ENCODE data around the gene BMP2. TPM values are rescaled to one million over a fixed set of nuclear protein-coding genes. Genes with fewer than 3 reads are reported as not detected.
A peak's percentile ranks its signal among the peaks of the same experiment; 100 is the strongest.

The BMP2 gene
- total RNA-seq (not detected), polyA plus RNA-seq (not detected)

GRCh38 chr20:6767536-6768227 is at the start of gene BMP2:
Gene BMP2 (plus strand): TSS chr20:6767686. CDS start chr20:6770127, 2,441 bp downstream.
- Mint-ChIP-seq H3K36me3 (no peaks in the 10 kb centered on the region), H3K27ac (no peak within 1 kb of the TSS), H3K4me3 (peak within 1 kb of the TSS in 5 of 7 donors; percentile 6 to 41 (median 24)), H3K4me1 (peaks cover 0 to 9% (median 0%) of the 10 kb centered on the region in 3 donors), H3K9me3 (peaks cover 0 to 15% (median 3%) of the 10 kb centered on the region in 5 donors), H3K27me3 (peaks cover 24 to 54% of the 10 kb centered on the region in 2 donors)
- CTCF ChIA-PET = no interaction called here
- DNase-seq = no peak
- Histone ChIP-seq H3K4me1 (ENCODE audit: insufficient read depth, low read length) (no peaks in the 10 kb centered on the region), H3K27ac (ENCODE audit: low read depth, low read length) (no peak within 1 kb of the TSS), H3K4me3 (ENCODE audit: low read length) (no peak within 1 kb of the TSS), H3K9me3 (ENCODE audit: low read length) (no peaks in the 10 kb centered on the region), H3K27me3 (ENCODE audit: insufficient read depth, low read length, poor library complexity, severe bottlenecking) (no peaks in the 10 kb centered on the region), H3K36me3 (ENCODE audit: insufficient read depth, low read length) (no peaks in the 10 kb centered on the region)
- POLR2A ChIA-PET = no interaction called here

GRCh38 chr20:6718662-6719368 is 48.7 kb upstream of the BMP2 start:
- Mint-ChIP-seq H3K4me3 (no peak overlapping the region), H3K27me3 (no peaks in the 10 kb centered on the region), H3K9me3 (peaks cover 0 to 10% (median 7%) of the 10 kb centered on the region in 5 donors), H3K36me3 (no peaks in the 10 kb centered on the region), H3K4me1 (no peaks in the 10 kb centered on the region), H3K27ac (no peak overlapping the region)
- POLR2A ChIA-PET = no interaction called here
- no peaks in the 10 kb centered on the region for H3K36me3 ChIP-seq (ENCODE audit: insufficient read depth, low read length)
- H3K27ac ChIP-seq (ENCODE audit: low read depth, low read length) = no peak overlapping the region
- CTCF ChIA-PET = no interaction called here
- no peaks in the 10 kb centered on the region for H3K4me1 ChIP-seq (ENCODE audit: insufficient read depth, low read length)
- no peak overlapping the region for H3K4me3 ChIP-seq (ENCODE audit: low read length)
- H3K9me3 ChIP-seq (ENCODE audit: low read length) = no peaks in the 10 kb centered on the region
- no peaks in the 10 kb centered on the region for H3K27me3 ChIP-seq (ENCODE audit: insufficient read depth, low read length, poor library complexity, severe bottlenecking)
- DNase-seq = no peak

- Histone ChIP-seq H3K4me3 (ENCODE audit: low read length) (no peak overlapping the region), H3K27ac (ENCODE audit: low read depth, low read length) (no peak overlapping the region)
- H3K27me3 Mint-ChIP-seq = no peaks in the 10 kb centered on the region
These were observed 48.1 kb upstream of the BMP2 start for GRCh38 chr20:6719369-6719721.

GRCh38 chr20:6726761-6727160 is 40.7 kb upstream of the BMP2 start:
- Mint-ChIP-seq H3K9me3 (peaks cover 5 to 16% (median 6%) of the 10 kb centered on the region in 5 donors), H3K36me3 (no peaks in the 10 kb centered on the region), H3K4me1 (no peaks in the 10 kb centered on the region), H3K27ac (no peak overlapping the region), H3K4me3 (no peak overlapping the region), H3K27me3 (peaks cover 0 to 1% of the 10 kb centered on the region in 2 donors)
- H3K27ac ChIP-seq (ENCODE audit: low read depth, low read length) = no peak overlapping the region
- no peaks in the 10 kb centered on the region for H3K4me1 ChIP-seq (ENCODE audit: insufficient read depth, low read length)
- no peaks in the 10 kb centered on the region for H3K27me3 ChIP-seq (ENCODE audit: insufficient read depth, low read length, poor library complexity, severe bottlenecking)
- no peaks in the 10 kb centered on the region for H3K36me3 ChIP-seq (ENCODE audit: insufficient read depth, low read length)
- no peak for DNase-seq
- ChIA-PET POLR2A (no interaction called here), CTCF (no interaction called here)
- no peak overlapping the region for H3K4me3 ChIP-seq (ENCODE audit: low read length)
- H3K9me3 ChIP-seq (ENCODE audit: low read length) = no peaks in the 10 kb centered on the region

More at GRCh38 chr20:6719369-6719721, 48.1 kb upstream of the BMP2 start:
- Mint-ChIP-seq H3K27ac (no peak overlapping the region), H3K9me3 (peaks cover 0 to 11% (median 7%) of the 10 kb centered on the region in 5 donors), H3K36me3 (no peaks in the 10 kb centered on the region), H3K4me1 (no peaks in the 10 kb centered on the region), H3K4me3 (no peak overlapping the region)
- Histone ChIP-seq H3K9me3 (ENCODE audit: low read length) (no peaks in the 10 kb centered on the region), H3K27me3 (ENCODE audit: insufficient read depth, low read length, poor library complexity, severe bottlenecking) (no peaks in the 10 kb centered on the region), H3K4me1 (ENCODE audit: insufficient read depth, low read length) (no peaks in the 10 kb centered on the region), H3K36me3 (ENCODE audit: insufficient read depth, low read length) (no peaks in the 10 kb centered on the region)
- ChIA-PET CTCF (no interaction called here), POLR2A (no interaction called here)
- DNase-seq = no peak

GRCh38 chr20:6730672-6731328 is 36.7 kb upstream of the BMP2 start:
- no peaks in the 10 kb centered on the region for H3K4me1 Mint-ChIP-seq
- H3K27me3 Mint-ChIP-seq = peaks cover 0 to 1% of the 10 kb centered on the region in 2 donors
- H3K4me1 ChIP-seq (ENCODE audit: insufficient read depth, low read length) = no peaks in the 10 kb centered on the region
- no peak overlapping the region for H3K4me3 ChIP-seq (ENCODE audit: low read length)
- no peaks in the 10 kb centered on the region for H3K36me3 Mint-ChIP-seq
- peaks cover 0 to 18% (median 6%) of the 10 kb centered on the region in 5 donors for H3K9me3 Mint-ChIP-seq
- ChIA-PET CTCF (no interaction called here), POLR2A (no interaction called here)
- no peaks in the 10 kb centered on the region for H3K27me3 ChIP-seq (ENCODE audit: insufficient read depth, low read length, poor library complexity, severe bottlenecking)
- no peak overlapping the region for H3K4me3 Mint-ChIP-seq
- no peak for DNase-seq
- no peak overlapping the region for H3K27ac Mint-ChIP-seq
- no peaks in the 10 kb centered on the region for H3K36me3 ChIP-seq (ENCODE audit: insufficient read depth, low read length)
- H3K9me3 ChIP-seq (ENCODE audit: low read length) = no peaks in the 10 kb centered on the region
- H3K27ac ChIP-seq (ENCODE audit: low read depth, low read length) = no peak overlapping the region

GRCh38 chr20:6732001-6732447 is 35.5 kb upstream of the BMP2 start:
- no peak for DNase-seq
- POLR2A ChIA-PET = no interaction called here
- H3K4me1 ChIP-seq (ENCODE audit: insufficient read depth, low read length) = no peaks in the 10 kb centered on the region
- H3K27ac ChIP-seq (ENCODE audit: low read depth, low read length) = no peak overlapping the region
- H3K9me3 Mint-ChIP-seq = peaks cover 0 to 12% (median 3%) of the 10 kb centered on the region in 5 donors
- H3K9me3 ChIP-seq (ENCODE audit: low read length) = no peaks in the 10 kb centered on the region
- no peak overlapping the region for H3K4me3 Mint-ChIP-seq
- CTCF ChIA-PET = no interaction called here
- peaks cover 0 to 1% of the 10 kb centered on the region in 2 donors for H3K27me3 Mint-ChIP-seq
- H3K36me3 Mint-ChIP-seq = no peaks in the 10 kb centered on the region
- H3K4me1 Mint-ChIP-seq = no peaks in the 10 kb centered on the region
- no peaks in the 10 kb centered on the region for H3K27me3 ChIP-seq (ENCODE audit: insufficient read depth, low read length, poor library complexity, severe bottlenecking)
- H3K36me3 ChIP-seq (ENCODE audit: insufficient read depth, low read length) = no peaks in the 10 kb centered on the region
- no peak overlapping the region for H3K4me3 ChIP-seq (ENCODE audit: low read length)
- H3K27ac Mint-ChIP-seq = no peak overlapping the region

- Histone ChIP-seq H3K36me3 (ENCODE audit: insufficient read depth, low read length) (no peaks in the 10 kb centered on the region), H3K27ac (ENCODE audit: low read depth, low read length) (no peak overlapping the region), H3K4me1 (ENCODE audit: insufficient read depth, low read length) (no peaks in the 10 kb centered on the region), H3K27me3 (ENCODE audit: insufficient read depth, low read length, poor library complexity, severe bottlenecking) (no peaks in the 10 kb centered on the region), H3K4me3 (ENCODE audit: low read length) (no peak overlapping the region), H3K9me3 (ENCODE audit: low read length) (no peaks in the 10 kb centered on the region)
- peaks cover 0 to 1% of the 10 kb centered on the region in 2 donors for H3K27me3 Mint-ChIP-seq
- no peaks in the 10 kb centered on the region for H3K4me1 Mint-ChIP-seq
- H3K9me3 Mint-ChIP-seq = peaks cover 0 to 9% (median 3%) of the 10 kb centered on the region in 5 donors
- H3K36me3 Mint-ChIP-seq = no peaks in the 10 kb centered on the region
- CTCF ChIA-PET = no interaction called here
- no peak overlapping the region for H3K27ac Mint-ChIP-seq
- H3K4me3 Mint-ChIP-seq = no peak overlapping the region
- DNase-seq = no peak
- POLR2A ChIA-PET = no interaction called here
These were observed 34.6 kb upstream of the BMP2 start for GRCh38 chr20:6732851-6733250.

- ChIA-PET CTCF (no interaction called here), POLR2A (no interaction called here)
- Mint-ChIP-seq H3K27me3 (peaks cover 0 to 1% of the 10 kb centered on the region in 2 donors), H3K9me3 (peaks cover 0 to 12% (median 0%) of the 10 kb centered on the region in 5 donors), H3K4me1 (no peaks in the 10 kb centered on the region), H3K36me3 (no peaks in the 10 kb centered on the region), H3K4me3 (no peak overlapping the region), H3K27ac (no peak overlapping the region)
- H3K36me3 ChIP-seq (ENCODE audit: insufficient read depth, low read length) = no peaks in the 10 kb centered on the region
- H3K27me3 ChIP-seq (ENCODE audit: insufficient read depth, low read length, poor library complexity, severe bottlenecking) = no peaks in the 10 kb centered on the region
- no peak for DNase-seq
- H3K4me1 ChIP-seq (ENCODE audit: insufficient read depth, low read length) = no peaks in the 10 kb centered on the region
- H3K4me3 ChIP-seq (ENCODE audit: low read length) = no peak overlapping the region
- H3K27ac ChIP-seq (ENCODE audit: low read depth, low read length) = no peak overlapping the region
- H3K9me3 ChIP-seq (ENCODE audit: low read length) = no peaks in the 10 kb centered on the region
These were observed 33.5 kb upstream of the BMP2 start for GRCh38 chr20:6733965-6734364.

Data from CD8-positive, alpha-beta memory T cell (primary cell).